ENCODE data around the gene TRIM36.
A peak's percentile ranks its signal among the peaks of the same experiment; 100 is the strongest.

The TRIM36 gene

DNA sequence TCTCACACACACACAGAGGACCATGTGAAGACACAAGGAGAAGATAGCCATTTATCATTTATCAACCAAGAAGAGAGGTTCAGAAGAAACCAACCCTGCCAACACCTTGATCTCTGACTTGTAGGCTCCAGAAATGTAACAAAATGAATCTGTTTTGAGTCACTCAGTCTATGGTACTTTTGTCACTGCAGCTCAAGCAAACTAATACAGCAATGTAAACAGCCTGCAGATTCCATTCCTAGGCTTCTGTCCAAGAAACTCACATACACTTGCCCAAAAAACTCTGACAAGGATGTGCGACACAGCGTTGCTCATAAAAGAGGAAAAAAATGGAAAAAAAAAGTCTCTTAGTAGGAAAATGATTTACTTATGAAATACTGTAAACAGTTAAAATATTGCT lies 33.4 kb downstream of the TRIM36 start:
- Histone ChIP-seq H3K4me2 (ENCODE audit: low read length) (no peak overlapping the region), H2AFZ (ENCODE audit: low read depth, low read length) (no peak overlapping the region), H3K4me3 (ENCODE audit: low read length) (no peak overlapping the region), H4K20me1 (ENCODE audit: insufficient read depth, low read length) (no peaks in the 10 kb centered on the region), H3K9ac (ENCODE audit: low read length) (no peak overlapping the region), H3K27ac (ENCODE audit: low read length) (no peak overlapping the region), H3K4me1 (ENCODE audit: low read length) (peaks cover 22% of the 10 kb centered on the region), H3K36me3 (replicated peaks; ENCODE audit: low read depth, low read length) (peaks cover 17% of the 10 kb centered on the region), H3K27me3 (ENCODE audit: low read depth, low read length) (no peaks in the 10 kb centered on the region), H3K9me3 (ENCODE audit: insufficient read depth, low read length) (no peaks in the 10 kb centered on the region), H3K79me2 (ENCODE audit: low read length) (no peaks in the 10 kb centered on the region)
- TF ChIP-seq, protein P1, sequence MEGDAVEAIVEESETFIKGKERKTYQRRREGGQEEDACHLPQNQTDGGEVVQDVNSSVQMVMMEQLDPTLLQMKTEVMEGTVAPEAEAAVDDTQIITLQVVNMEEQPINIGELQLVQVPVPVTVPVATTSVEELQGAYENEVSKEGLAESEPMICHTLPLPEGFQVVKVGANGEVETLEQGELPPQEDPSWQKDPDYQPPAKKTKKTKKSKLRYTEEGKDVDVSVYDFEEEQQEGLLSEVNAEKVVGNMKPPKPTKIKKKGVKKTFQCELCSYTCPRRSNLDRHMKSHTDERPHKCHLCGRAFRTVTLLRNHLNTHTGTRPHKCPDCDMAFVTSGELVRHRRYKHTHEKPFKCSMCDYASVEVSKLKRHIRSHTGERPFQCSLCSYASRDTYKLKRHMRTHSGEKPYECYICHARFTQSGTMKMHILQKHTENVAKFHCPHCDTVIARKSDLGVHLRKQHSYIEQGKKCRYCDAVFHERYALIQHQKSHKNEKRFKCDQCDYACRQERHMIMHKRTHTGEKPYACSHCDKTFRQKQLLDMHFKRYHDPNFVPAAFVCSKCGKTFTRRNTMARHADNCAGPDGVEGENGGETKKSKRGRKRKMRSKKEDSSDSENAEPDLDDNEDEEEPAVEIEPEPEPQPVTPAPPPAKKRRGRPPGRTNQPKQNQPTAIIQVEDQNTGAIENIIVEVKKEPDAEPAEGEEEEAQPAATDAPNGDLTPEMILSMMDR (IDR thresholded peaks at IDR 0.05; ENCODE audit: low read depth, low read length) = no peak
- TF ChIP-seq EZH2phosphoT487 (IDR thresholded peaks at IDR 0.05; ENCODE audit: low read depth) = no peak

DNA sequence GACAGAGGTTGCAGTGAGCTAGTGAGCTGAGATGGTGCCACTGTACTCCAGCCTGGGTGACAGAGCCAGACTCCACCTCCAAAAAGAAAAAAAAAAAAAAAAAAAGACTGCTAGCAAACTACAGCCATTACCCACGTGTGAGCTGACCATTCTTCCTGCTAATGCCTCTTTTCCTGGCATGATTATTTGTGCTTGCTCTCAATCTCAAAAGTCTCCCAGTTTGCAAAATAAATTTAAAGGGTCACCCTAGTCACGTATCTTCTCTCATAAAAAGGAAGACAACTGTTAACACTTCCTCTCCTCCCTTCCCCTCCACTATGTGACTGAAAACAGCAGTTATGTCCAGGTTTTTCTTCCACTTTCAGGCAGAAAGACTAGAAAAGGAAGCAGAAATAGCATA lies 37.2 kb downstream of the TRIM36 start:
- no peaks in the 10 kb centered on the region for H3K27me3 ChIP-seq (ENCODE audit: low read depth, low read length)
- peaks cover 22% of the 10 kb centered on the region for H3K4me1 ChIP-seq (ENCODE audit: low read length)
- no peak overlapping the region for H2AFZ ChIP-seq (ENCODE audit: low read depth, low read length)
- no peaks in the 10 kb centered on the region for H3K9me3 ChIP-seq (ENCODE audit: insufficient read depth, low read length)
- no peaks in the 10 kb centered on the region for H4K20me1 ChIP-seq (ENCODE audit: insufficient read depth, low read length)
- peak overlapping the region; percentile 34 for H3K4me2 ChIP-seq (ENCODE audit: low read length)
- no peak overlapping the region for H3K4me3 ChIP-seq (ENCODE audit: low read length)
- H3K27ac ChIP-seq (ENCODE audit: low read length) = peak overlapping the region; percentile 37
- H3K36me3 ChIP-seq (replicated peaks; ENCODE audit: low read depth, low read length) = peaks cover 25% of the 10 kb centered on the region
- H3K79me2 ChIP-seq (ENCODE audit: low read length) = no peaks in the 10 kb centered on the region
- no peak overlapping the region for H3K9ac ChIP-seq (ENCODE audit: low read length)
- no peak for TF ChIP-seq EZH2phosphoT487 (IDR thresholded peaks at IDR 0.05; ENCODE audit: low read depth)
- TF ChIP-seq, protein P1 (IDR thresholded peaks at IDR 0.05; ENCODE audit: low read depth, low read length) = no peak

DNA sequence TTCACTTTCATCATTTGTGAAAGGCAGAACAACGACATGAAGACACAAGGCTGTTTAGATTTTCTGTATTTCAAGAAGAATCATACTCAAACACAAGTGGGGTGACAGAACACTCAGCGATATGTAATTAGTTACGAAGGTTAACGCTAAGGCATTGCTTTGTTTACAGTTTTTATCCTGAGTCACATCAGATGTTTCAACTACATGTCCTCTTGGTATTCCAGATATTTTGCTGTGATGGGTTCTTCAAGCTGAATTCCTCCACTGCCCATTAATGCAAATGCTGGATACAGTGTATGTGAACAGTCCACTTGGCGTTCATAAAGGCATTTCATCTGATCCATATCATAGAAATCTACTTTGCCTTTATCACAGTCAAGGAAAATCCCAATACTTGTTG lies 43.4 kb downstream of the TRIM36 start:
- TF ChIP-seq, protein P1 (IDR thresholded peaks at IDR 0.05; ENCODE audit: low read depth, low read length) = no peak
- no peak for TF ChIP-seq EZH2phosphoT487 (IDR thresholded peaks at IDR 0.05; ENCODE audit: low read depth)
- H3K79me2 ChIP-seq (ENCODE audit: low read length) = no peaks in the 10 kb centered on the region
- H2AFZ ChIP-seq (ENCODE audit: low read depth, low read length) = no peak overlapping the region
- no peaks in the 10 kb centered on the region for H3K27me3 ChIP-seq (ENCODE audit: low read depth, low read length)
- H3K27ac ChIP-seq (ENCODE audit: low read length) = no peak overlapping the region
- H3K36me3 ChIP-seq (replicated peaks; ENCODE audit: low read depth, low read length) = peaks cover 16% of the 10 kb centered on the region
- no peaks in the 10 kb centered on the region for H3K9me3 ChIP-seq (ENCODE audit: insufficient read depth, low read length)
- no peaks in the 10 kb centered on the region for H4K20me1 ChIP-seq (ENCODE audit: insufficient read depth, low read length)
- H3K4me2 ChIP-seq (ENCODE audit: low read length) = no peak overlapping the region
- no peak overlapping the region for H3K4me3 ChIP-seq (ENCODE audit: low read length)
- H3K4me1 ChIP-seq (ENCODE audit: low read length) = no peaks in the 10 kb centered on the region; the same call in 1 of the 2 replicates
- H3K9ac ChIP-seq (ENCODE audit: low read length) = no peak overlapping the region

DNA sequence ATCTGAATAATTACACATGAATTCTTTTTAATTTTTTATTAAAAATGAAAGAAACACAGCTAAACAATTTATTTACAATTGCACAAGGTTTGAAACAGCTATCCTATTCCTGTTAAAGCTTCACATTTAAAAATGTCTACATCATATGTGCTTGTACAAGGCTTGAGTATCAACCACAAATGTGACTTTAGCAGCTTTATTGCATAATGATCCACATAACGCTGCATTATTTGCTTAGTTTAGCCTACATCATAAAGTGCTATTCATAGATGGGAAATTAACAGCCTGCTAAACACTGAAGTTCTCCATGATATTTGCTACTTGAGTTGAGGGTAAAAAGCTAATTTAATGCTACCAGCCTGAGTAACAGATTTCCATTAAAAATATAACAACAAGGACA lies 45.0 kb downstream of the TRIM36 start:
- no peaks in the 10 kb centered on the region for H3K27me3 ChIP-seq (ENCODE audit: low read depth, low read length)
- no peaks in the 10 kb centered on the region for H3K9me3 ChIP-seq (ENCODE audit: insufficient read depth, low read length)
- TF ChIP-seq, protein P1 (IDR thresholded peaks at IDR 0.05; ENCODE audit: low read depth, low read length) = no peak
- no peak for TF ChIP-seq EZH2phosphoT487 (IDR thresholded peaks at IDR 0.05; ENCODE audit: low read depth)
- no peaks in the 10 kb centered on the region for H3K4me1 ChIP-seq (ENCODE audit: low read length)
- H3K9ac ChIP-seq (ENCODE audit: low read length) = no peak overlapping the region
- peaks cover 7% of the 10 kb centered on the region for H3K36me3 ChIP-seq (replicated peaks; ENCODE audit: low read depth, low read length)
- no peak overlapping the region for H3K4me3 ChIP-seq (ENCODE audit: low read length)
- no peak overlapping the region for H3K27ac ChIP-seq (ENCODE audit: low read length)
- no peak overlapping the region for H3K4me2 ChIP-seq (ENCODE audit: low read length)
- H4K20me1 ChIP-seq (ENCODE audit: insufficient read depth, low read length) = no peaks in the 10 kb centered on the region
- H2AFZ ChIP-seq (ENCODE audit: low read depth, low read length) = no peak overlapping the region
- no peaks in the 10 kb centered on the region for H3K79me2 ChIP-seq (ENCODE audit: low read length)

Data from OCI-LY3 (cell line).